K562 (cell line): ENCODE results near the gene RECK. TPM values are rescaled to one million over a fixed set of nuclear protein-coding genes. Genes with fewer than 3 reads are reported as not detected.

Experiments used
- ATAC-seq: fragments of 200-7000 bp; cut with Tn5 transposase; 3 replicates; pipeline ENCODE4 v1.9.1; 2020; ENCODE audit warnings: moderate library complexity
- BruUV-seq: library from RNA; stranded (reverse); fragments of 400-500 nt; replicated peaks from 2 replicates; lab custom pipeline; 2021; lab: Mats Ljungman, UMichigan
- CTCF ChIA-PET: fragments of 300-600 bp; formaldehyde crosslinking; extraction: SDS; loops from one replicate; lab custom pipeline; 2021; ENCODE audit warnings: low intra/inter-chr PET ratio; lab: Yijun Ruan, JAX
- POLR2A ChIA-PET: fragments of 300-600, 350-650 bp; sonication (Branson Sonifier 250); formaldehyde crosslinking; extraction: SDS; loops from one replicate; lab custom pipeline; 2021; ENCODE audit warnings: antibody characterized with exemption, inconsistent platforms; lab: Yijun Ruan, JAX
- DNase-seq, 4 experiments: peaks; one replicate each; pipeline versions ENCODE4 v3.0.0 to v3.0.0-alpha.2; 2011 to 2018; ENCODE audit warnings: low spot score in 3 of 4, mixed read lengths in 3 of 4; ENCODE audit errors: extremely low read depth in 1 of 4
- FAIRE-seq: peaks from 2 replicates; lab custom pipeline; 2011; peaks lifted over from hg19 to GRCh38; lab: Jason Lieb, UNC
- H2AFZ ChIP-seq: 2 replicates; pipeline ENCODE4 v1.6.0; 2011; ENCODE audit warnings: low read depth, low read length, control low read depth, inconsistent platforms
- H3K27ac ChIP-seq: fragments of 200-600 bp; 3 replicates; pipeline ENCODE4 v1.8.0; 2011; ENCODE audit warnings: low read depth, mild to moderate bottlenecking, control low read depth, inconsistent platforms, low read length, moderate library complexity, mixed read lengths; ENCODE audit errors: extremely low read depth
- H3K27me3 ChIP-seq, 2 experiments: fragments of 300-600 bp in 1 of 2; 2 replicates in 1 of 2; 3 replicates in 1 of 2; pipeline versions ENCODE4 v1.6.0 to v1.8.0; 2011; ENCODE audit warnings: inconsistent platforms in 2 of 2, low read length in 2 of 2, mild to moderate bottlenecking in 1 of 2, mixed read lengths in 1 of 2, moderate library complexity in 1 of 2; ENCODE audit not compliant: control insufficient read depth in 2 of 2, insufficient read depth in 2 of 2
- H3K36me3 ChIP-seq: fragments of 300-600 bp; 3 replicates; pipeline ENCODE4 v1.8.0; 2011; ENCODE audit warnings: mild to moderate bottlenecking, low read length, inconsistent platforms; ENCODE audit not compliant: control insufficient read depth, insufficient read depth
- H3K4me1 ChIP-seq, 2 experiments: fragments of 200-600 bp in 1 of 2; replicated peaks in 1 of 2; 2 replicates in 1 of 2; 3 replicates in 1 of 2; pipeline versions ENCODE4 v1.5.1 to v1.8.0; 2011; ENCODE audit warnings: inconsistent platforms in 2 of 2, low read length in 2 of 2, mild to moderate bottlenecking in 1 of 2, mixed read lengths in 1 of 2, moderate library complexity in 1 of 2; ENCODE audit not compliant: control insufficient read depth in 2 of 2, insufficient read depth in 2 of 2
- H3K4me2 ChIP-seq: 2 replicates; pipeline ENCODE4 v1.6.1; 2011; ENCODE audit warnings: low read length, control low read depth, inconsistent platforms, mixed read lengths; ENCODE audit not compliant: insufficient read depth
- H3K4me3 ChIP-seq: fragments of 200-600 bp; sonication (generic), shearing (Covaris generic); 2 replicates; pipeline ENCODE4 v1.5.1; 2016; ENCODE audit warnings: control low read depth, inconsistent platforms
- H3K79me2 ChIP-seq: fragments of 200-600 bp; 3 replicates; pipeline ENCODE4 v1.8.0; 2011; ENCODE audit warnings: low read length, inconsistent platforms; ENCODE audit not compliant: control insufficient read depth, insufficient read depth
- H3K9ac ChIP-seq, 2 experiments: 2 replicates each; pipeline versions ENCODE4 v1.6.0 to v1.6.1; 2011; ENCODE audit warnings: low read depth in 2 of 2, low read length in 2 of 2, control low read depth in 1 of 2, inconsistent platforms in 1 of 2, mild to moderate bottlenecking in 1 of 2, mixed read lengths in 1 of 2; ENCODE audit not compliant: insufficient read depth in 1 of 2
- H3K9me1 ChIP-seq: one replicate; pipeline ENCODE4 v1.6.0; 2011; ENCODE audit warnings: inconsistent platforms, mild to moderate bottlenecking, low read length, moderate library complexity; ENCODE audit not compliant: control insufficient read depth, insufficient read depth
- H3K9me3 ChIP-seq: replicated peaks from 2 replicates; pipeline ENCODE4 v1.5.1; 2011; ENCODE audit warnings: low read depth, low read length, inconsistent platforms; ENCODE audit not compliant: control insufficient read depth, insufficient read depth
- H4K20me1 ChIP-seq: replicated peaks from 2 replicates; pipeline ENCODE4 v1.6.1; 2011; ENCODE audit warnings: low read length, inconsistent platforms, mixed read lengths; ENCODE audit not compliant: control insufficient read depth, insufficient read depth
- E2F5 ChIP-seq: sonication (generic); formaldehyde crosslinking; IDR thresholded peaks from 2 replicates; pipeline ENCODE4 v1.8.0; 2022; ENCODE audit warnings: mild to moderate bottlenecking, missing genetic modification reagents
- TAF7 ChIP-seq: fragments of 450-650 bp; IDR thresholded peaks from 2 replicates; pipeline ENCODE4 v1.6.1; 2016; ENCODE audit warnings: missing genetic modification characterization, missing compliant biosample characterization
- TCFL5 ChIP-seq: fragments of 250-450 bp; sonication (Bioruptor Pico); conservative IDR thresholded peaks from 2 replicates; pipeline ENCODE4 v1.6.1; 2021; ENCODE audit warnings: mild to moderate bottlenecking, moderate library complexity, matching md5 sums
- ZBTB2 ChIP-seq: fragments of 450-650 bp; IDR thresholded peaks from 2 replicates; pipeline ENCODE4 v1.6.1; 2016; ENCODE audit warnings: antibody characterized with exemption
- ZBTB34 ChIP-seq: fragments of 250-450 bp; sonication (Bioruptor Pico); IDR thresholded peaks from 2 replicates; pipeline ENCODE4 v1.8.0; 2021; ENCODE audit warnings: mild to moderate bottlenecking, moderate library complexity
- ZBTB7A ChIP-seq: IDR thresholded peaks from 2 replicates; pipeline ENCODE4 v1.6.1; 2011; ENCODE audit warnings: low read depth, mild to moderate bottlenecking, low read length, moderate library complexity, borderline replicate concordance; ENCODE audit not compliant: control insufficient read depth
- WGBS: fragments of 100-300 bp; shearing (Covaris generic); methylation state at CpG from one replicate; pipeline ENCODE4 v1.1.6; 2016; ENCODE audit warnings: low coverage, mixed read lengths; ENCODE audit not compliant: insufficient coverage; ENCODE audit errors: missing lambda C conversion rate; 5-methylcytosine and 5-hydroxymethylcytosine counted together
- in situ Hi-C: fragments of 300-500 bp; cut with MboI; formaldehyde crosslinking; loops from 4 replicates; pipeline ENCODE4 v1.15.0; 2018; ENCODE audit warnings: inconsistent platforms, mixed read lengths
- intact Hi-C: fragments of 100-400 bp; cut with micrococcal nuclease; formaldehyde crosslinking; loops from 2 replicates; pipeline ENCODE4 v1.14.2; 2022
- polyA plus RNA-seq, 8 experiments: library from polyadenylated mRNA; depleted of rRNA in 4 of 8; stranded (reverse) in 5 of 8; unstranded in 3 of 8; fragments of >200 nt; fragmentation: Nextera tagmentation in 2 of 8; fragmentation: Illumina TruSeq in 1 of 8; extraction: Ambion mirVana in 2 of 8; extraction: Trizol in 1 of 8; gene quantifications; 2 replicates each; pipeline versions ENCODE4 v1.2.1 to v1.2.3, GENCODE V29; 2011 to 2014; ENCODE audit warnings: inconsistent platforms in 1 of 8, missing spikeins in 1 of 8
- total RNA-seq, 7 experiments: library from RNA; depleted of rRNA in 6 of 7; stranded (reverse); fragments of >200 nt in 6 of 7; fragmentation: Illumina TruSeq in 2 of 7; extraction: Trizol in 2 of 7; gene quantifications; 2 replicates each; pipeline versions ENCODE4 v1.2.1 to v1.2.3, GENCODE V29; 2011 to 2021; ENCODE audit warnings: low replicate concordance in 1 of 7

RECK gene
- total and polyA plus RNA-seq, 9 of the 15 experiments (the other 6 are each of a cell fraction or from before 2014, with no cell fraction given), result 0.04 to 0.36 (median 0.16) TPM

GRCh38 chr9:36034234-36034633 lies 2.5 kb upstream of the RECK start:
- Histone ChIP-seq H3K36me3 (no peaks in the 10 kb centered on the region), H3K4me2 (no peak overlapping the region), H3K27ac (no peak overlapping the region), H4K20me1 (no peaks in the 10 kb centered on the region), H3K9me1 (no peaks in the 10 kb centered on the region), H3K4me3 (no peak overlapping the region), H3K79me2 (no peaks in the 10 kb centered on the region), H3K27me3 (peaks cover 0 to 12% of the 10 kb centered on the region in 2 experiments; a peak in 4 of 5 replicates), H3K9me3 (no peaks in the 10 kb centered on the region), H3K9ac (no peak overlapping the region), H3K4me1 (peaks cover 2 to 15% of the 10 kb centered on the region in 2 experiments; a peak in 3 of 5 replicates), H2AFZ (no peak overlapping the region)
- ATAC-seq, result no peak
- CTCF ChIA-PET, result no interaction called here
- POLR2A ChIA-PET, result interaction anchor here (1.3 kb wide), 1 partner anchor 10 kb away, joined by 4 read pairs; no protein-coding TSS in a partner anchor
- WGBS, result 6% methylated on average over 5 of the region's 5 CpGs
- in situ Hi-C loops (no loop called here), intact Hi-C loops (no loop called here)
- FAIRE-seq, result no peak
- no peak for DNase-seq
- BruUV-seq, result no TSS peak
- TF ChIP-seq ZBTB2 (no peak), TAF7 (tag) (no peak), TCFL5 (CRISPR knock-in tag) (no peak), E2F5 (no peak), ZBTB34 (CRISPR knock-in tag) (no peak), ZBTB7A (no peak)
